ENCODE results near the gene ABCA4. TPM values are rescaled to one million over a fixed set of nuclear protein-coding genes. Genes with fewer than 3 reads are reported as not detected.

The ABCA4 gene
- total and polyA plus RNA-seq, 2 of the 8 experiments (the other 6 are each of a cell fraction or from before 2014, with no cell fraction given): 0.06 TPM; not detected in 1

DNA sequence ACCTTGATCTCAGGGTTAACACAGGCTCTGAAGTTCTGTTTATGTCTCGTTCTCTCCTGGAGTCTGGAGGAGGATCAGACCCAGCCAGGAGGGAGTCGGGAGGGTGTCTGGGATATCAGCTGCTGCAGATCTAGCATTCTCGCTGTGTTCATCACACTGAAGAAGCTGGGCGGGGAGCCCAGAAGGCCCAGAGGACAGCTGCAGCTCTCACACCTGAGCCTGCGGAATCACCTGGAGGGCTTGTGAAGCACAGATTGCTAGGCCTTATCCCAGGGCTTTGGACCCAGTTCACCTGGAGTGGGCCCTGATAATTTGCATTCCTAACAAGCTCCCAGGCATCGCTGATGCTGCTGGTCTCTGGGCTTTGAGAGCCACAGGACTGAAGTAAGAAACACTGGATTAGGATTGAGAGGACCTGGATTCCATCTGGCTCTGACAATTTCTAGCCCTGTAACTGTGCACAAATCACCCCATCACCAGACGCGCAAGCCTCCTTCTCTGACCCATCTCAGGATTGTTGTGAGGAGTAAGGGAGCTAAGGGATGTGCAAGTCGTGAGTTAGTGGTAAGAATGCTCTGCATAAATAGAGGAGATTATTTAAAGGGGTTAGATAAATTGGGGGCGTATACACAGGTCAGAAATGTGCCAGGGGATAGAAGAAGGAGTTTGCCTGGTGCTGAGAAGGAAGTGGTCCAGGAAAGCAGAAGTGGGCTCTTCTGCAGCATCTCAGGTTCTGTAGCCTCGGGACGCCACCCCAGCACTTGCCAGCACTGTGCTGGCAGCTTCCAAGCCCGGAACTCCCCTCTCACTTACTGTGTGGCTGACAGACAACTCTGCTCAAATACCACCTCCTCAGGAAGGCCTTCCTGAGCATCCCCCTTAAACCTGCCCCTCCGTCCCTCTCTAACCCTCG is 19.1 kb downstream of the ABCA4 start:
- FAIRE-seq: no peak
- Histone ChIP-seq H2BK5ac (ENCODE audit: low read depth, low read length) (no peak overlapping the region), H2BK20ac (ENCODE audit: low read length) (no peak overlapping the region), H2BK15ac (ENCODE audit: low read length) (no peak overlapping the region), H4K8ac (ENCODE audit: extremely low read depth, insufficient read depth, low read length) (no peak overlapping the region), H3K18ac (ENCODE audit: extremely low read depth, low read length) (no peak overlapping the region), H3K36me3 (ENCODE audit: control insufficient read depth in 2 of 4, insufficient read depth in 4 of 4, low read length in 3 of 4) (no peaks in the 10 kb centered on the region), H3K56ac (replicated peaks; ENCODE audit: insufficient read length, low read depth, low read length) (no peak overlapping the region), H4K91ac (replicated peaks; ENCODE audit: insufficient read length, low read length) (no peak overlapping the region), H2AK5ac (ENCODE audit: low read depth, low read length) (no peak overlapping the region), H2BK12ac (ENCODE audit: low read depth, low read length) (no peak overlapping the region), H3K9me3 (ENCODE audit: insufficient read depth in 2 of 2, low read depth in 1 of 2, low read length in 1 of 2) (no peaks in the 10 kb centered on the region), H3K4me3 (ENCODE audit: extremely low read depth in 1 of 4, insufficient read depth in 2 of 4, low read depth in 3 of 4, low read length in 4 of 4) (no peak overlapping the region), H3K14ac (ENCODE audit: insufficient read length) (no peak overlapping the region), H3K9ac (replicated peaks in 1 of 4; ENCODE audit: extremely low read depth in 1 of 4, low read depth in 3 of 4, low read length in 3 of 4) (no peak overlapping the region), H2BK120ac (replicated peaks; ENCODE audit: low read depth, low read length) (no peak overlapping the region), H3K27me3 (replicated peaks in 1 of 4; ENCODE audit: control insufficient read depth in 3 of 4, extremely low read depth in 1 of 4, insufficient read depth in 3 of 4, low read length in 3 of 4) (peaks cover 0 to 4% (median 2%) of the 10 kb centered on the region in 4 experiments; a peak in 3 of 7 replicates), H3K23me2 (ENCODE audit: low read depth, low read length) (peaks cover 2% of the 10 kb centered on the region; the same call in 1 of the 2 replicates), H2AFZ (ENCODE audit: low read length) (no peak overlapping the region), H3K79me2 (ENCODE audit: control insufficient read depth in 1 of 2, insufficient read depth in 2 of 2, low read length in 2 of 2) (no peaks in the 10 kb centered on the region), H3K4me1 (replicated peaks in 1 of 4; ENCODE audit: control insufficient read depth in 3 of 4, insufficient read depth in 4 of 4, low read length in 3 of 4) (peaks cover 0 to 13% (median 7%) of the 10 kb centered on the region in 4 experiments; a peak in 6 of 7 replicates), H3K4ac (replicated peaks; ENCODE audit: insufficient read length, low read depth, low read length) (no peak overlapping the region), H4K20me1 (replicated peaks in 1 of 2; ENCODE audit: control insufficient read depth in 1 of 2, insufficient read depth in 2 of 2, low read length in 2 of 2) (no peaks in the 10 kb centered on the region), H3K27ac (ENCODE audit: low read depth, low read length) (no peak overlapping the region), H4K5ac (ENCODE audit: insufficient read length, low read depth, low read length) (no peak overlapping the region), H3K79me1 (ENCODE audit: low read depth, low read length) (no peaks in the 10 kb centered on the region), H3K4me2 (ENCODE audit: insufficient read depth in 1 of 2, low read depth in 2 of 2, low read length in 2 of 2) (no peak overlapping the region), H3K23ac (ENCODE audit: insufficient read length) (no peak overlapping the region)
- no peak for TF ChIP-seq HDAC6 (IDR thresholded peaks at IDR 0.05; ENCODE audit: low read depth, low read length)
- TF ChIP-seq BACH1 (IDR thresholded peaks at IDR 0.05; ENCODE audit: low read length): no peak
- TF ChIP-seq ZNF274 (IDR thresholded peaks at IDR 0.05; ENCODE audit: borderline replicate concordance, extremely low read depth, low read length): no peak
- TF ChIP-seq ASH2L (IDR thresholded peaks at IDR 0.05; ENCODE audit: low read length): no peak
- TF ChIP-seq HDAC2 (IDR thresholded peaks at IDR 0.05; ENCODE audit: borderline replicate concordance in 1 of 2, low read depth in 2 of 2, low read length in 2 of 2): no peak
- TF ChIP-seq, protein P1, sequence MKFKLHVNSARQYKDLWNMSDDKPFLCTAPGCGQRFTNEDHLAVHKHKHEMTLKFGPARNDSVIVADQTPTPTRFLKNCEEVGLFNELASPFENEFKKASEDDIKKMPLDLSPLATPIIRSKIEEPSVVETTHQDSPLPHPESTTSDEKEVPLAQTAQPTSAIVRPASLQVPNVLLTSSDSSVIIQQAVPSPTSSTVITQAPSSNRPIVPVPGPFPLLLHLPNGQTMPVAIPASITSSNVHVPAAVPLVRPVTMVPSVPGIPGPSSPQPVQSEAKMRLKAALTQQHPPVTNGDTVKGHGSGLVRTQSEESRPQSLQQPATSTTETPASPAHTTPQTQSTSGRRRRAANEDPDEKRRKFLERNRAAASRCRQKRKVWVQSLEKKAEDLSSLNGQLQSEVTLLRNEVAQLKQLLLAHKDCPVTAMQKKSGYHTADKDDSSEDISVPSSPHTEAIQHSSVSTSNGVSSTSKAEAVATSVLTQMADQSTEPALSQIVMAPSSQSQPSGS (IDR thresholded peaks at IDR 0.05; ENCODE audit: low read length): no peak
- TF ChIP-seq CHD2 (IDR thresholded peaks at IDR 0.05; ENCODE audit: low read length): no peak
- no peak for TF ChIP-seq SIX5 (IDR thresholded peaks at IDR 0.05; ENCODE audit: low read depth, low read length)
- TF ChIP-seq, protein P2, sequence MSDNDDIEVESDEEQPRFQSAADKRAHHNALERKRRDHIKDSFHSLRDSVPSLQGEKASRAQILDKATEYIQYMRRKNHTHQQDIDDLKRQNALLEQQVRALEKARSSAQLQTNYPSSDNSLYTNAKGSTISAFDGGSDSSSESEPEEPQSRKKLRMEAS (IDR thresholded peaks at IDR 0.05): no peak
- no peak for DNase-seq (ENCODE audit: low read depth in 1 of 2, low spot score in 2 of 2)
- WGBS, 2 experiments (ENCODE audit: extremely low coverage in 1 of 2, insufficient coverage in 1 of 2, insufficient read length in 1 of 2, insufficient replicate concordance in 2 of 2, low coverage in 1 of 2, low lambda C conversion rate in 2 of 2, missing lambda C conversion rate in 1 of 2): 86% methylated on average over 15 of the region's 15 CpGs; no CpG with 5 or more reads in 1 of the 2 experiments
- ChIA-PET CTCF (ENCODE audit: partially characterized antibody) (interaction anchor here (0.6 to 2.2 kb wide), 13 partner anchors 9 to 1950 kb away, joined by 3 to 12 read pairs (median 4); no protein-coding TSS in a partner anchor), POLR2A (ENCODE audit: partially characterized antibody) (no interaction called here)
